ENCODE measurements around the gene SLC38A3. TPM values are rescaled to one million over a fixed set of nuclear protein-coding genes. Genes with fewer than 3 reads are reported as not detected.

SLC38A3 gene
- total and polyA plus RNA-seq, 9 of the 15 experiments (the other 6 are each of a cell fraction or from before 2014, with no cell fraction given) = 0.09 to 0.38 (median 0.16) TPM; not detected in 6

- TF ChIP-seq ATF2 (CRISPR knock-in tag; IDR thresholded peaks at IDR 0.05) = peak; percentile 89
- TF ChIP-seq NEUROD1 (IDR thresholded peaks at IDR 0.05; ENCODE audit: borderline replicate concordance, low read depth, low read length, partially characterized antibody) = peak; percentile 50
- TF ChIP-seq FOXA3 (CRISPR knock-in tag; conservative IDR thresholded peaks at IDR 0.05 in 1 of 2, IDR thresholded peaks at IDR 0.05 in 1 of 2) = no peak
- TF ChIP-seq MAX (CRISPR knock-in tag; IDR thresholded peaks at IDR 0.05) = peak; percentile 31; the same call in 1 of the 2 replicates
- no peak for TF ChIP-seq RBM15 (IDR thresholded peaks at IDR 0.05; ENCODE audit: insufficient read depth, low read length)
- no peak for TF ChIP-seq NR0B1 (IDR thresholded peaks at IDR 0.05; ENCODE audit: partially characterized antibody)
- no peak for TF ChIP-seq ZNF316 (IDR thresholded peaks at IDR 0.05)
- peak; percentile 51; the same call in 1 of the 2 replicates for TF ChIP-seq PHF8 (IDR thresholded peaks at IDR 0.05; ENCODE audit: borderline replicate concordance, low read length)
- peak; percentile 11 for TF ChIP-seq RBM22 (IDR thresholded peaks at IDR 0.05; ENCODE audit: low read depth, low read length, poor library complexity, severe bottlenecking)
- TF ChIP-seq MYNN (IDR thresholded peaks at IDR 0.05) = no peak
- no peak for TF ChIP-seq MYNN (CRISPR knock-in tag; IDR thresholded peaks at IDR 0.05)
- TF ChIP-seq ZBTB26 (CRISPR knock-in tag; IDR thresholded peaks at IDR 0.05) = no peak
- TF ChIP-seq HMGN3 (IDR thresholded peaks at IDR 0.05; ENCODE audit: borderline replicate concordance, extremely low read depth, insufficient read length, low read depth, low read length) = peak; percentile 81
- TF ChIP-seq ZNF197 (CRISPR knock-in tag; IDR thresholded peaks at IDR 0.05; ENCODE audit: low read depth) = no peak
- TF ChIP-seq THRAP3 (IDR thresholded peaks at IDR 0.05; ENCODE audit: borderline replicate concordance) = no peak
- no peak for TF ChIP-seq CCAR2 (IDR thresholded peaks at IDR 0.05; ENCODE audit: low read depth, low read length)
- peak; percentile 15; the same call in 1 of the 2 replicates for TF ChIP-seq NFIC (IDR thresholded peaks at IDR 0.05)
- TF ChIP-seq ZNF24 (IDR thresholded peaks at IDR 0.05) = no peak
- TF ChIP-seq ZNF830 (CRISPR knock-in tag; IDR thresholded peaks at IDR 0.05) = no peak
- no peak for TF ChIP-seq ETV1 (tag; conservative IDR thresholded peaks at IDR 0.05; ENCODE audit: low read depth)
- no peak for TF ChIP-seq CBX2 (IDR thresholded peaks at IDR 0.05; ENCODE audit: insufficient read depth, low read length, poor library complexity, severe bottlenecking)
- TF ChIP-seq ZBTB2 (IDR thresholded peaks at IDR 0.05) = no peak
These were observed 55.2 kb downstream of the SLC38A3 start (continued) for GRCh38 chr3:50260027-50260941.

Data from K562 (cell line).